HCT116 (cell line): ENCODE data around the gene CLDN17. TPM values are rescaled to one million over a fixed set of nuclear protein-coding genes. Genes with fewer than 3 reads are reported as not detected.

Source experiments
- ATAC-seq: fragments of 200-7000 bp; cut with Tn5 transposase; 2 replicates; pipeline ENCODE4 v1.9.1; 2020; ENCODE audit warnings: mild to moderate bottlenecking, moderate library complexity
- BruUV-seq: library from RNA; stranded (reverse); fragments of 400-500 nt; replicated peaks from 2 replicates; lab custom pipeline; 2021; lab: Mats Ljungman, UMichigan
- CTCF ChIA-PET: fragments of 300-600 bp; sonication (Branson Sonifier 250); formaldehyde crosslinking; loops from one replicate; lab custom pipeline; 2021; ENCODE audit warnings: antibody characterized with exemption; lab: Charles Lee
- POLR2A ChIA-PET: fragments of 300-600, 350-600 bp; sonication (Branson Sonifier 250); formaldehyde crosslinking; loops from one replicate; lab custom pipeline; 2021; ENCODE audit warnings: antibody characterized with exemption; lab: Charles Lee
- RAD21 ChIA-PET, 2 experiments: fragments of 300-600 bp; sonication (Branson Sonifier 250); formaldehyde crosslinking; loops; one replicate each; lab custom pipeline; 2023; ENCODE audit warnings: low total read pairs in 2 of 2; ENCODE audit not compliant: uncharacterized antibody in 2 of 2, unreplicated experiment in 2 of 2, low non-redundant PET in 1 of 2; lab: Charles Lee
- DNase-seq: peaks from one replicate; pipeline ENCODE4 v3.0.0-alpha.2; 2010; ENCODE audit warnings: low read depth, low spot score
- H2AFZ ChIP-seq: fragments of 200-600 bp; shearing (Covaris generic), sonication (generic); 2 replicates; pipeline ENCODE4 v1.6.1; 2017; ENCODE audit warnings: low read depth, mixed run types, mixed read lengths, antibody characterized with exemption, low read length; ENCODE audit not compliant: poor library complexity, severe bottlenecking
- H3K27ac ChIP-seq: 2 replicates; pipeline ENCODE4 v1.5.1; 2012; ENCODE audit warnings: low read depth, low read length
- H3K27me3 ChIP-seq: fragments of 200-600 bp; sonication (generic); 2 replicates; pipeline ENCODE4 v1.6.1; 2016; ENCODE audit warnings: mixed run types, low read length, mixed read lengths; ENCODE audit not compliant: insufficient read depth
- H3K36me3 ChIP-seq, 2 experiments: fragments of 200-500 bp in 1 of 2; fragments of 200-600 bp in 1 of 2; sonication (Bioruptor generic) in 1 of 2; sonication (generic) in 1 of 2; 2 replicates each; pipeline versions ENCODE4 v1.5.1 to v1.6.1; 2014 to 2016; ENCODE audit warnings: low read length in 2 of 2, inconsistent platforms in 1 of 2, mixed read lengths in 1 of 2, mixed run types in 1 of 2; ENCODE audit not compliant: insufficient read depth in 2 of 2, control insufficient read depth in 1 of 2
- H3K4me1 ChIP-seq, 2 experiments: fragments of 200-600 bp in 1 of 2; sonication (generic) in 1 of 2; 2 replicates each; pipeline versions ENCODE4 v1.5.1 to v1.6.1; 2012 to 2017; ENCODE audit warnings: low read length in 2 of 2, inconsistent platforms in 1 of 2, mild to moderate bottlenecking in 1 of 2, mixed read lengths in 1 of 2, mixed run types in 1 of 2, moderate library complexity in 1 of 2; ENCODE audit not compliant: insufficient read depth in 2 of 2, control insufficient read depth in 1 of 2
- H3K4me2 ChIP-seq: fragments of 200-600 bp; sonication (generic); 2 replicates; pipeline ENCODE4 v1.6.1; 2017; ENCODE audit warnings: mixed run types, low read length, mixed read lengths
- H3K4me3 ChIP-seq, 2 experiments: fragments of 200-600 bp in 1 of 2; sonication (generic) in 1 of 2; replicated peaks in 1 of 2; 2 replicates each; pipeline ENCODE4 v1.5.1; 2011 to 2016; ENCODE audit warnings: low read length in 2 of 2, control low read depth in 1 of 2, low read depth in 1 of 2, mild to moderate bottlenecking in 1 of 2, mixed read lengths in 1 of 2, mixed run types in 1 of 2
- H3K79me2 ChIP-seq: fragments of 200-600 bp; sonication (generic); 2 replicates; pipeline ENCODE4 v1.6.1; 2017; ENCODE audit warnings: mild to moderate bottlenecking, mixed run types, low read length, moderate library complexity, mixed read lengths; ENCODE audit not compliant: insufficient read depth
- H3K9ac ChIP-seq: fragments of 200-600 bp; sonication (generic); 2 replicates; pipeline ENCODE4 v1.6.1; 2016; ENCODE audit warnings: low read length, mixed read lengths
- H3K9me2 ChIP-seq: fragments of 200-600 bp; sonication (generic), shearing (Covaris generic); 2 replicates; pipeline ENCODE4 v1.6.1; 2017; ENCODE audit warnings: mixed run types, mild to moderate bottlenecking, moderate library complexity; ENCODE audit not compliant: insufficient read depth
- H3K9me3 ChIP-seq, 2 experiments: fragments of 200-500 bp in 1 of 2; fragments of 200-600 bp in 1 of 2; sonication (Bioruptor generic) in 1 of 2; sonication (generic) in 1 of 2; 2 replicates each; pipeline ENCODE4 v1.6.1; 2014 to 2017; ENCODE audit warnings: low read length in 2 of 2, mixed read lengths in 2 of 2, inconsistent platforms in 1 of 2, low read depth in 1 of 2, mild to moderate bottlenecking in 1 of 2, mixed run types in 1 of 2, moderate library complexity in 1 of 2; ENCODE audit not compliant: control insufficient read depth in 1 of 2, insufficient read depth in 1 of 2
- H4K20me1 ChIP-seq: fragments of 200-600 bp; sonication (generic), shearing (Covaris generic); 2 replicates; pipeline ENCODE4 v1.6.1; 2017; ENCODE audit warnings: mixed run types, mild to moderate bottlenecking, moderate library complexity; ENCODE audit not compliant: insufficient read depth
- EGR1 ChIP-seq: IDR thresholded peaks from 2 replicates; pipeline ENCODE4 v1.6.1; 2012; ENCODE audit warnings: low read depth
- ELF1 ChIP-seq: IDR thresholded peaks from 2 replicates; pipeline ENCODE4 v1.6.1; 2012; ENCODE audit warnings: low read depth, borderline replicate concordance
- EZH2phosphoT487 ChIP-seq: fragments of 200-600 bp; IDR thresholded peaks from 2 replicates; pipeline ENCODE4 v1.6.1; 2018; ENCODE audit warnings: antibody characterized with exemption, borderline replicate concordance
- POLR2AphosphoS5 ChIP-seq: IDR thresholded peaks from 2 replicates; pipeline ENCODE4 v1.6.1; 2011; ENCODE audit warnings: mild to moderate bottlenecking, low read depth, low read length, moderate library complexity
- SIN3A ChIP-seq: IDR thresholded peaks from 2 replicates; pipeline ENCODE4 v1.6.1; 2012; ENCODE audit warnings: low read depth
- SP1 ChIP-seq: IDR thresholded peaks from 2 replicates; pipeline ENCODE4 v1.6.1; 2012; ENCODE audit warnings: low read depth
- SRF ChIP-seq: IDR thresholded peaks from 2 replicates; pipeline ENCODE4 v1.6.1; 2012; ENCODE audit warnings: low read depth
- YY1 ChIP-seq: IDR thresholded peaks from 2 replicates; pipeline ENCODE4 v1.6.1; 2011; ENCODE audit warnings: low read length, low read depth, moderate library complexity, mild to moderate bottlenecking; ENCODE audit not compliant: insufficient replicate concordance; ENCODE audit errors: extremely low read depth
- intact Hi-C: fragments of 100-400 bp; cut with micrococcal nuclease; formaldehyde crosslinking; loops from 2 replicates; pipeline ENCODE4 v1.10.0; 2022
- total RNA-seq: library from RNA; stranded (reverse); gene quantifications from one replicate; pipeline ENCODE4 v1.2.1, GENCODE V29; 2021; ENCODE audit not compliant: unreplicated experiment

CLDN17 gene
- total RNA-seq, 1 experiment from 2014 or later: not detected

DNA sequence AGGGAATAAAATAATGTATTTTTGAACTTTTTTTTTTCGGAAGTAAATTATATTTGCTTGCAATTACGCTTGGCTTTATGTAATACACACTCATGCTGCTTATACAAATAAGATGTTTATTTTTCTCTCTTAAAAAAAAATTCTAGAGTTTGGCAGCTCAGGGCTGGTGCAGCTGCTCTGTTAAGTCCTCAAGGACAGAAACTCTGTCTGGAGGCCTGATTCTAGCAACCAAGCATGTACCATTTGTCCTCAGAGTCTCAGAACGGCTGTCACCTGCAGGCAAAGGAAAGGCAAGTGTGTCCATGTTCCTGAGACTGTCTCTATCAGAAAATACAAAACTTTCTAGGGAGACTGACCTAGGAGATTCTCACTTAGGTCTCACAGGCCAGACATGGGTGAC lies 23.2 kb upstream of the CLDN17 start:
- BruUV-seq: no TSS peak
- Histone ChIP-seq H3K27me3 (no peaks in the 10 kb centered on the region), H4K20me1 (no peaks in the 10 kb centered on the region), H3K27ac (no peak overlapping the region), H3K4me2 (no peak overlapping the region), H3K9me2 (no peaks in the 10 kb centered on the region), H3K36me3 (no peaks in the 10 kb centered on the region), H2AFZ (no peak overlapping the region), H3K4me1 (no peaks in the 10 kb centered on the region), H3K79me2 (no peaks in the 10 kb centered on the region), H3K4me3 (no peak overlapping the region), H3K9me3 (peaks cover 4 to 42% of the 10 kb centered on the region in 2 experiments; a peak in 3 of 4 replicates), H3K9ac (no peak overlapping the region)
- no peak for ATAC-seq
- POLR2A ChIA-PET: no interaction called here
- intact Hi-C loops: no loop called here
- DNase-seq: no peak
- RAD21 ChIA-PET: no interaction called here
- TF ChIP-seq SP1 (no peak), YY1 (no peak), SIN3A (no peak), EGR1 (no peak), SRF (no peak), EZH2phosphoT487 (no peak), ELF1 (no peak)
- CTCF ChIA-PET: no interaction called here

DNA sequence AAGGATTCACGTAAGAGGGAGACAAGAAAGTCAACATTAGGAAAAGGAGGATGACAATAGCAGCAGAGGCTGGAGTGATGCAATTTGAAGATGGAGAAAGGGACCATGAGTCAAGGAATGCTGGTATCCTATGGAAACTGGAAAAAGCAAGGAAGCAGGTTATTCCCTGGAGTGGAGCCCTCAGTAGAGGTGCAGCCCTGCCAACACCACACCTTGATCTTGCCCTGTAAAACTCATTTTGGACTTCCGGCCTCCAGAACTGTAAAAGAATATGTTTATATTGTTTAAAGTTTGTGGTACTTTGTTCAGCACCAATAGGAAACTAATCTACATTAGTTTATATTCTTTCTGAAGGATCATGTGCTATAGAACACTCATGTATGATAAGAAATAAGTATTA lies 19.6 kb upstream of the CLDN17 start:
- Histone ChIP-seq H3K9ac (no peak overlapping the region), H3K36me3 (no peaks in the 10 kb centered on the region), H3K4me3 (no peak overlapping the region), H2AFZ (no peak overlapping the region), H3K79me2 (no peaks in the 10 kb centered on the region), H3K27ac (no peak overlapping the region), H4K20me1 (no peaks in the 10 kb centered on the region), H3K9me2 (no peaks in the 10 kb centered on the region), H3K4me2 (no peak overlapping the region), H3K27me3 (no peaks in the 10 kb centered on the region), H3K4me1 (no peaks in the 10 kb centered on the region), H3K9me3 (peaks cover 0 to 31% of the 10 kb centered on the region in 2 experiments; a peak in 3 of 4 replicates)
- ChIA-PET RAD21 (no interaction called here), POLR2A (no interaction called here), CTCF (no interaction called here)
- ATAC-seq (no peak), DNase-seq (no peak)
- BruUV-seq: no TSS peak
- TF ChIP-seq EGR1 (no peak), POLR2AphosphoS5 (no peak), SP1 (no peak)
- intact Hi-C loops: no loop called here
